Upper lobe of right lung (tissue), 1 donor: ENCODE data around the gene ZBTB6. TPM values are rescaled to one million over a fixed set of nuclear protein-coding genes. Genes with fewer than 3 reads are reported as not detected.
"Not testable (repeated sequence)": the region's sequence is repeated elsewhere in the genome, so short reads cannot be mapped to it uniquely, and the experiment has no call there.

Source experiments
- ATAC-seq: fragments of 200-7000 bp; cut with Tn5 transposase; one replicate; pipeline ENCODE4 v1.9.1; 2020; ENCODE audit warnings: mild to moderate bottlenecking, moderate library complexity
- DNase-seq: peaks from one replicate; pipeline ENCODE4 v3.0.0-alpha.2; 2020
- H3K27ac ChIP-seq: fragments of 200-600 bp; one replicate; pipeline ENCODE4 v1.8.0; 2022
- H3K27me3 ChIP-seq: fragments of 200-600 bp; one replicate; pipeline ENCODE4 v1.8.0; 2022; ENCODE audit warnings: mild to moderate bottlenecking
- H3K36me3 ChIP-seq: fragments of 200-600 bp; one replicate; pipeline ENCODE4 v1.8.0; 2022
- H3K4me1 ChIP-seq: fragments of 200-600 bp; one replicate; pipeline ENCODE4 v1.8.0; 2022
- H3K4me3 ChIP-seq: fragments of 200-600 bp; one replicate; pipeline ENCODE4 v1.8.0; 2022; ENCODE audit warnings: mild to moderate bottlenecking
- H3K9me3 ChIP-seq: fragments of 200-600 bp; one replicate; pipeline ENCODE4 v1.8.0; 2022
- intact Hi-C: fragments of 100-400 bp; cut with DNase I; formaldehyde crosslinking; loops from one replicate; pipeline ENCODE4 v1.11.0; 2022
- total RNA-seq: library from RNA; stranded (reverse); fragmentation: NEBNext Ultra II Directional; extraction: Animal tissue kit (Norgen Biotek cat#: 25700); gene quantifications from one replicate; pipeline ENCODE4 v1.2.1, GENCODE V29; 2021
- TF ChIP-seq, protein P1 (sequence below): fragments of 200-600 bp; IDR thresholded peaks from one replicate; pipeline ENCODE4 v1.8.0; 2022; ENCODE audit warnings: antibody characterized with exemption
- donor health status: DM: no; HTN: yes; CAD: no; lungs with severe emphysema.

Gene ZBTB6
- total RNA-seq, 1 donor from 2014 or later: 8.0 TPM

- H3K27ac ChIP-seq: no peak overlapping the region
- peaks cover 15% of the 10 kb centered on the region for H3K36me3 ChIP-seq
- no peaks in the 10 kb centered on the region for H3K27me3 ChIP-seq
- no peak for ATAC-seq
- TF ChIP-seq, protein P1, sequence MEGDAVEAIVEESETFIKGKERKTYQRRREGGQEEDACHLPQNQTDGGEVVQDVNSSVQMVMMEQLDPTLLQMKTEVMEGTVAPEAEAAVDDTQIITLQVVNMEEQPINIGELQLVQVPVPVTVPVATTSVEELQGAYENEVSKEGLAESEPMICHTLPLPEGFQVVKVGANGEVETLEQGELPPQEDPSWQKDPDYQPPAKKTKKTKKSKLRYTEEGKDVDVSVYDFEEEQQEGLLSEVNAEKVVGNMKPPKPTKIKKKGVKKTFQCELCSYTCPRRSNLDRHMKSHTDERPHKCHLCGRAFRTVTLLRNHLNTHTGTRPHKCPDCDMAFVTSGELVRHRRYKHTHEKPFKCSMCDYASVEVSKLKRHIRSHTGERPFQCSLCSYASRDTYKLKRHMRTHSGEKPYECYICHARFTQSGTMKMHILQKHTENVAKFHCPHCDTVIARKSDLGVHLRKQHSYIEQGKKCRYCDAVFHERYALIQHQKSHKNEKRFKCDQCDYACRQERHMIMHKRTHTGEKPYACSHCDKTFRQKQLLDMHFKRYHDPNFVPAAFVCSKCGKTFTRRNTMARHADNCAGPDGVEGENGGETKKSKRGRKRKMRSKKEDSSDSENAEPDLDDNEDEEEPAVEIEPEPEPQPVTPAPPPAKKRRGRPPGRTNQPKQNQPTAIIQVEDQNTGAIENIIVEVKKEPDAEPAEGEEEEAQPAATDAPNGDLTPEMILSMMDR: no peak
- intact Hi-C loops: no loop called here
- H3K9me3 ChIP-seq: no peaks in the 10 kb centered on the region
- H3K4me1 ChIP-seq: peaks cover 39% of the 10 kb centered on the region
- peak overlapping the region; percentile 9 for H3K4me3 ChIP-seq
- no peak for DNase-seq
Observed at GRCh38 chr9:122900791-122901190, 12.3 kb downstream of the ZBTB6 start.

DNA sequence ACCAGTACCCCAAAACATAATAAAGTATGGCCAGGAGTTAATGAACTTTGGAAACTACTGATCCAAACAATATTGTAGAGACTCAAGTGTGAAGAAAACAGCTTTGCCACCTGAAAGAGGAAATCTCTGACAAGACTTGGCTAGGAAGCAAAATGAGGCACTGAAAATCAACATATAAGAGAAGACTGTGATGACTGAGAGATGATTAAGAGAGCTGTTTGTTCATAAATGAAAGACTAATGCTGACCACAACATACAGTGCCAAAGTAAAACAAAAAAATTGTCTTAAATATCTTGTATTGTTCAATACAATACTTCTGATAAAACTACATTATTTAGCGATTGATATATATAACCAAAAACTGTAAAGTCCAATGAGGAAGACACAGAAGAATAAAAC is 15.2 kb downstream of the ZBTB6 start:
- H3K4me3 ChIP-seq: no peak overlapping the region
- ATAC-seq (no peak), DNase-seq (no peak)
- H3K4me1 ChIP-seq: peaks cover 27% of the 10 kb centered on the region
- no peak overlapping the region for H3K27ac ChIP-seq
- intact Hi-C loops: no loop called here
- H3K36me3 ChIP-seq: peaks cover 42% of the 10 kb centered on the region
- TF ChIP-seq, protein P1: no peak
- no peaks in the 10 kb centered on the region for H3K9me3 ChIP-seq
- no peaks in the 10 kb centered on the region for H3K27me3 ChIP-seq

DNA sequence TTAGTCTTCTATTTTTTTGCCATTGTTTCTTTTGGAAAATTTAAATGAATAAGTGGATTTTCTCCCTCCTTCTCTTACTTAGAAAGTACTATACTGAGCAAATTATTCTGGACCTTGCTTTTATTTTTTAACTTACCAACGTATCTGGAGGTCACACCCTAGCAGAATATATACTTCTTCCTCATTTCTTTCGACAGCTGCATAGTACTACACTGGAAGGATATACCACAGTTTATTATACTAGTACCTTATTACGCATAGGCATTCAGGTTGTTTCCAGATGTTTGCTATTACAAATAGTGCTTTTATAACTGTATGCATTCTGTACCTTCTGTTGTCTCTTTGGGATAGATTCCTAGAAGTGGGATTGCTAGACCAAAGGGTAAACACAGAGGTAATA is 24.6 kb downstream of the ZBTB6 start:
- H3K27ac ChIP-seq: no peak overlapping the region
- H3K27me3 ChIP-seq: no peaks in the 10 kb centered on the region
- H3K4me3 ChIP-seq: no peak overlapping the region
- no peak for DNase-seq
- intact Hi-C loops: no loop called here
- no peaks in the 10 kb centered on the region for H3K4me1 ChIP-seq
- TF ChIP-seq, protein P1: no peak
- peaks cover 93% of the 10 kb centered on the region for H3K36me3 ChIP-seq
- ATAC-seq: no peak
- H3K9me3 ChIP-seq: no peaks in the 10 kb centered on the region

- Histone ChIP-seq H3K4me1 (no peaks in the 10 kb centered on the region), H3K27me3 (no peaks in the 10 kb centered on the region), H3K36me3 (peaks cover 93% of the 10 kb centered on the region), H3K27ac (no peak overlapping the region), H3K4me3 (no peak overlapping the region), H3K9me3 (no peaks in the 10 kb centered on the region)
- ATAC-seq (no peak), DNase-seq (no peak)
- intact Hi-C loops: no loop called here
- TF ChIP-seq, protein P1: no peak
Observed at GRCh38 chr9:122883125-122883524, 30.0 kb downstream of the ZBTB6 start.

DNA sequence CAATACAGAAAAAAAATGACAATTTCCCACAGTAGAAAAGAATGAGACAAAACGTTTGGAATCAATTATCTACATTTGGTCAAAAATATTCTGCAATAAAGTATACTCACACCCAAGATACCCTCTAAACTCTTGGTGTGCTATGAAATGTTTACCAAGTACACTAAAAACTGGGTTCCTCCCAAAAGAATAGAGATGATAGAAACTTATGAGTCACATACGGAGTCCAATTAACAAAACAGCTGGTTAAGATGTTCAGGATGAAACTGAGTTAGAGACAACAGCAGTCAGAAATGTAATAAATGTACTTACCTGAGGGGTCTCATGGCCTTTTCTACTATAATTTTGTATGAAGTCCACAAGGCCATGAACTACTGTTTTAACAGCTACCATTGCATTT is 33.7 kb downstream of the ZBTB6 start:
- H3K4me1 ChIP-seq: no peaks in the 10 kb centered on the region
- TF ChIP-seq, protein P1: no peak
- no peak overlapping the region for H3K27ac ChIP-seq
- no peak for ATAC-seq
- H3K27me3 ChIP-seq: no peaks in the 10 kb centered on the region
- intact Hi-C loops: no loop called here
- H3K4me3 ChIP-seq: no peak overlapping the region
- no peak for DNase-seq
- H3K9me3 ChIP-seq: no peaks in the 10 kb centered on the region
- peaks cover 99% of the 10 kb centered on the region for H3K36me3 ChIP-seq

DNA sequence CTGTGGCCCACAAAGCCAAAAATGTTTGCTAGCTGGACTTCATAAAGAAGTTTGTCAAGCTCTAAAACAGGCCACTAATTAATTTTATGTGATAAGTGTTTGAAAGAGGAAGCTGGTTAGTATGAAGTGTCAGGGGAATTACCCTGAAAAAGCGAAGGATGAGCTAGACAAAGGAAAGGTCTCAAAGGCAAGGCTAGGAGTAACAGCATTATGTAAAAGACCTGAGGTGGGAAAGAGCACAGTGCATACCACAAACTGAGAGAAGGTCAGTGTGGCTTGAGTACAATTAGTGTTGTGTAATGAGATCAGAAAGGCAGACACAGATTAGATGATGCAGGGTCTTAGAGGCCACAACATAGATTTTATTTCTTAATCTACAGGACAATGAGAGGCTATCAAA is 37.6 kb downstream of the ZBTB6 start:
- no peaks in the 10 kb centered on the region for H3K9me3 ChIP-seq
- H3K4me3 ChIP-seq: no peak overlapping the region
- no peak overlapping the region for H3K27ac ChIP-seq
- ATAC-seq: no peak
- H3K36me3 ChIP-seq: peaks cover 88% of the 10 kb centered on the region
- TF ChIP-seq, protein P1: no peak
- no peak for DNase-seq
- intact Hi-C loops: no loop called here
- no peaks in the 10 kb centered on the region for H3K4me1 ChIP-seq
- H3K27me3 ChIP-seq: no peaks in the 10 kb centered on the region

DNA sequence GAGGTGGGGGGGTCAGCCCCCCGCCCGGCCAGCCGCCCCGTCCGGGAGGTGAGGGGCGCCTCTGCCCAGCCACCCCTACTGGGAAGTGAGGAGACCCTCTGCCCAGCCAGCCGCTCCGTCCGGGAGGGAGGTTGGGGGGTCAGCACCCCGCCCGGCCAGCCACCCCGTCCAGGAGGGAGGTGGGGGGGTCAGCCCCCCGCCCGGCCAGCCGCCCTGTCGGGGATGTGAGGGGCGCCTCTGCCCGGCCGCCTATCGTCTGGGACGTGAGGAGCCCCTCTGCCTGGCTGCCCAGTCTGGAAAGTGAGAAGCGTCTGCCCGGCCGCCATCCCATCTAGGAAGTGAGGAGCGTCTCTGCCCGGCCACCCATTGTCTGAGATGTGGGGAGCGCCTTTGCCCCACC is 45.8 kb downstream of the ZBTB6 start:
- DNase-seq, intact Hi-C loops: not testable (repeated sequence)

More for the DNA sequence above, 45.8 kb downstream of the ZBTB6 start:
- H3K36me3 ChIP-seq: peaks cover 42% of the 10 kb centered on the region
- ATAC-seq, H3K27ac ChIP-seq, H3K4me3 ChIP-seq, H3K9me3 ChIP-seq, H3K27me3 ChIP-seq, H3K4me1 ChIP-seq: not testable (repeated sequence)
